Amygdala (tissue), 56 donors: ENCODE data around the gene NPRL2.
A peak's percentile ranks its signal among the peaks of the same experiment; 100 is the strongest.

Experiments
- DNase-seq, 56 donors: peaks; one replicate each; lab custom pipeline; 2025; lab: John Stamatoyannopoulos, UW

Gene NPRL2

DNA sequence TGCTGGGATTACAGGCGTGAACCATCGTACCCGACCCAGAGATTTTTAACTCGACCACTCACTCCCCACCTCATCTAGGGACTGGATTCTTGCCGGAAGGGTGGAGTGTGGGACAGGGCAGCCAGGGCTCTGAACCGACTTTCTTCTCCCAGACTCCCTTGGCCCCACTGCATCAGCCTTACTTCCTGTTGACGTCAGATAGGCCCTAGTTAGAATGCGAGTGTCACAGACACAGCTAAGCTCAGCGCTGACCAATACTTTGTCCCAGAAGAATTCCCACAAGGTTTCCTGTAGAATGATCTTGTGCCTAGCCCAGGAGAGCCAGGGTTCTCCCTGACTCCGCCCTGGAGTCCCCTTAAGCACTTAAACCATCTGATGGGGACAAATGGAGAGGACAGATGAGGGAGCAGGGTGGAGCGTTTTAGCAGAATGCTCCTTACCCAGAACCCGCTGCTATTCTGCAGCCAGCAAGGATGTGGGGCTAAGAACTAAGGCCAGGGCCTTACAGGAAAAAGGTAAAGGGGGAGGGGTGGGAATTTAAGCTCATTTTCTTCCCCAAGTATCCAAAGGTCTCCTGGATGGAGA, 16.7 kb downstream of the NPRL2 start:
- DNase-seq: no peak

DNA sequence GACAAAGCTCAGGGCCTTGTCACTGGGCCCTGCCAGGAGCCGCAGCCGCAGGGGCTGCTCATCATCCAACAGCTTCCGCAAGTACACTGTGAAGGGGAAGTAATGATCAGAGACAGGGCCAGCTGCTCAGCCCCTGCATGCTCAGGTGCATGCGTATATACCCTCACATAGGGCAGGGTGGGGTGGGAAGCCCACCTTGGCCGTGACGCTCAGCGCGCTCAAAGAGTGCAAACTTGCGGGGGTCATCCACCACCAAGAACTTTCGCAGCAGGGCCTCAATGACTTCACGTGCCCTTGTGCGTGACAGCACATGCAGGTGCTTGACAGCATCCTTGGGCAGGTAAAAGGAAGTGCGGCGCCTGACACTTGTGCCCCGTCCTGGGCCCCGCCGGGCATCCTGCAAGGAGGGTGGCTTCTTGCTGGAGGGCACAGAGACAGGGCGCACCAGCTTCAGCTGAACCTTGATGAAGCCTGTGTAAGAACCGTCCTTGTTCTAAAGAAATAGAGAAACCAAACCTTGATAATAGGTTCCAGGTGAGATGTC, 19.1 kb downstream of the NPRL2 start:
- no peak for DNase-seq

DNA sequence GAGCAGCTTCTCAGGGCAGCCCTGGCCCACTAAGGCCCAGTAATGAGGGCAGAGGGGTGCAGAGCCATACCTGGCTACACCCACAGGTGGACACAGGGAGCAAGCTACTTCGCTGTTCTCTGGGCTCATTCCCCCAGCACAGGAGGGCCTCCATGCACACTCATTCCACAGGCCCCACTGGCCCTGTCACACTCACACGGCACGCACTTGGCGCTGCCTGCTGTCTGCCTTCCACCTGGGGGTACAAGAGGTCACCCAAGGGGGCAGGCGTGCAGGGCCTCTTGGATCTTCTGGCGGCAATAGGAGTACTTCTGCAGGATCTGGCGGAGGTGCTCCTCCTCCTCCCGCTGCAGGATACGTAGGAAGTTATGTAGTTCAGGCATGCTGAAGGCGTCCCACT, 20.2 kb downstream of the NPRL2 start:
- DNase-seq: no peak

DNA sequence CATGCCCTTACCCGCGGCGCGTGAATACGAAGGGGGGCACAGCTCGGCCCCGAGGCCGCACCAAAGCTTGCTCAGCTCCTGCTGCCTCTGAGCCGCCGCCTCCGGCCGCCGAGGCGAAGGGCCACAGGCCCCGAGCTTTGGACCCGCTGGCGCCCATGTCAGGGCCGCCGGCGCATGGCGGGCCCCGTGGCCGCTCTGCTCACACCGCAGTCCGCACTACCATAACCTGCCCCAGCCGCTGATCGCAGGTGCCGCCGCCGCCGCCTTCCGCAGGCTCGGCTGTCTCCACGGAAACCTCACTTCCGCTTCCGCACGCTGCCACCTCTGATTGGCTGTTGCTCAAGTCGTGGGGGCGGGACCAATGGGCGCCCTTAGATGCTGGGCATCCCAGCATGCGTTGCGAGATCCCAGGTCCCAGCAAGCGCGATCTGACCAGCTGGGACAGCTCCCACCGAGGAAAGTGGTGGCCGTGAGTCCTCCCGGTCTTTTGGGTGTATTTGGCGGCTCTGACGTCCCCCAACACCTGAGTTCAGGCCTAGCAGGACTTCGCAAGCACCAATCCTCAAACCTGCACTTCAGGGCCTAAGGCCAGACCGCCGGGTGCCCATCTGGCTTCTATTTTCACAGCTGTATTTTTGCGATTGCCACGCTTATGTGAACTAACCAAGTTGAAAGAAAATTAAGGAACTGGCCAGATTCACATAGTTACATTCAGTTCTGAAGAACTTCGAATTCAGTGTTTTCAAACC, 22.5 kb downstream of the NPRL2 start, which contains the start of gene TUSC2:
TSS of gene TUSC2 (minus strand) at position 281 of the 749 bp plus-strand sequence. CDS start at position 157, 124 bp downstream.
- peak; percentile 45 to 98 (median 92) for DNase-seq

DNA sequence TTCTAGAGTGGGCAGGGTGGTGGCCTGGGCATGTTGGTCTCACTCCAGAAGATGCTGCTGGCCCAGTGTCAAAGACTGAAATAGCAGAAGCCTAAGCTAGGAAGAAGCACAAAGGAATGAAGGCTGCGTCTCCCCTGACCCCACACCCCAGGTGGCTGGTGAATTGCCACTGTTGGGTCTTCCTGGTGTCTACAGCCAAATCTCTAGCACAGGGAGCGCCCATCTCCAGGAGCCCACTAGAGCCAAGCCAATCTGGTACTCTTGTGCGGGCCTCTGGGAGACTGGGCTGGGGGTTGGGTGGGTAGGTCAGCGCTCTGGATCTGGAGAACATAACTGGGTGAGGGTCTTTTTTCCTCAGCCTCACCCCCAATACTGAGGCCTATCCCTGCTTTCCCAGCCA, 23.4 kb downstream of the NPRL2 start:
- DNase-seq: no peak

- no peak for DNase-seq
Measured at GRCh38 chr3:50326182-50326541, 24.4 kb downstream of the NPRL2 start.

DNA sequence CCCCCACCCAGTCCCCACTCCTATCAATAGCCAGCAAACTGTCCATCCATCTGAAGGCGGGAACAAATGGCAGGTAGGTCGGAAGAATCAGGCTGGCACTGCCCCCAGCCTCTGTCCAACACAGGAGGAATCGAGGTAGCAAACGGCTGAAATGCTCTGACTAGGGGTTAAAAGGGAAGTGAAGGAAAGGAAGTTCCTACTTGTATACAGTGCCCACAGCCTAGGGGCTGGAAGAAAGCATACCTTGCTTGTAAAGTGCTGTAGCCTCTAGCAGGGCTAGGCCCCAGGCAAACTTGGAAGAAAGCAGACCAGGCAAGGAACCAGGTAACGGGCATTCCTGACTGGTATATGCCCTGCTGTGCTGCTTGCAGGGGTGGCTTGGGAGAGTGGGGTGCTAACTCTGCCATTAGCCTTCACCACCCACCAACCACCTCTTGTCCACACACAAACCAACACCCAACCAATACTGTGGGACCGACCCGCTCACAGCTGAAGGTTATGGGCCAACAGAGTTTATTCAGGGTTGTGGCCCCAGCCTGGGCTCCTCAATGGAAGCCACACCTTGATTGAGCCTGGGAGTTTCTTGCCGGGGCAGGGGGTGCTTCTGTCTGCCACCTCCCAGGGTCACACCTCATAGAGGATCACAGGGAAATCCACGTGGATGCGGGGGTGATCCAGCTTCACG, 24.9 kb downstream of the NPRL2 start:
- DNase-seq: no peak

DNA sequence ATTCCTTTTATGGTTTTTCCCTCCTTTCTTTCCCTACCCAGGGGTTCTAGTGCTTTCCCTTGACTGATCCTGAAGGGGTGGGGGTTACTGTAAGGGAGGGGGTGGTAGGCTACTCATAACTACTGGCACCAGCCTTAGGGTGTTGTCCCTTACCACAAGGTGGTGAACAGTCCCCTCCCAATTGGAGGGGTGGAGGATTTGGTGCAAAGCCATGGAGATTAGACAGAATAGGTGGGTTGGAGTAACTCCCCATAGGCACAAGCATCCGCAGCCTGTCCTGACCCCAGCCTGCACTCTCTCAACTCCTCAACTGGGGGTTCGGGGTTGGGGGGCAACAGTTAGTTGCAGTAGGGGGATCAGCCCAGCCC, 25.5 kb downstream of the NPRL2 start:
- DNase-seq: no peak

- peak in 42 of 56 donors; percentile 9 to 78 (median 42) for DNase-seq
Measured at GRCh38 chr3:50324351-50325112, 26.0 kb downstream of the NPRL2 start.

- no peak for DNase-seq
Measured at GRCh38 chr3:50323614-50324199, 26.9 kb downstream of the NPRL2 start.

GRCh38 chr3:50323092-50323600, 27.4 kb downstream of the NPRL2 start:
- DNase-seq: peak in 3 of 56 donors; percentile 11 to 26 (median 23)

DNA sequence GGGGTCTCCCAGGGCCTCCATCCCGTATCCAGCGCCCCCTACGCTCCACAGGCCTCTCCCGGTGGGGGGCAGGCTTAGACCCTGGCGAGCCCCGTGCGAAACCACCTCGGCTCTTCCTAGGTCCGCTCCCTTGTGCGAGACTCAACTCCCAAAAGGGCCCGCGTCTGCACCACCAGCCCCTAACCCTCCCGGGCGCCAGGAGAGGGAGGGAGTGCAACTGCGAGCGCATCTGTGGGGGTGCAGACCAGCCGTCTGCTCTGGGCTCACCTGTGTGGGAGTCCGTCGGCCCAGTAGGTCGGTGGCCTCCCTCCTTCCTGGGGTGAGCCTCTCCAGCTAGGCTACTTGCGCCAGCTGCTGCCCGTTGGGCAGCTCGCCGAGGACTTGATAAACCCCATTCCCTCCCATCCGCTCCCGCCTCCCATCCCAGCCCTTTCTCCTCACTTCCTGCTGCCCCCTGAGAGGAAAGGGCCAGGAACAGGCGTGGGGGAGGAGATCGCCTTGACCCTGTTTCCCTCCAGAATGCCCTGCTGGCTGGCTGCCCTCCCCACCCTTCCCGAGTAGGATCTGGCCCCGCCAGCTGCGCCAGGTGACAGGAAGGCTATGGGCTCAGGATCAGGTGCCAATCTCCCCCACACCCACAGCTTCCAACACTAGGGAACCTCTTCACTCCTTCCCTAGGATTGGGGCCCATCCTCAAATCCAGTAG, 28.0 kb downstream of the NPRL2 start, which contains the start of gene HYAL2:
TSS of gene HYAL2 (minus strand) at position 360 of the 706 bp plus-strand sequence. CDS start 2,256 bp downstream, outside the sequence.
- DNase-seq: no peak

DNA sequence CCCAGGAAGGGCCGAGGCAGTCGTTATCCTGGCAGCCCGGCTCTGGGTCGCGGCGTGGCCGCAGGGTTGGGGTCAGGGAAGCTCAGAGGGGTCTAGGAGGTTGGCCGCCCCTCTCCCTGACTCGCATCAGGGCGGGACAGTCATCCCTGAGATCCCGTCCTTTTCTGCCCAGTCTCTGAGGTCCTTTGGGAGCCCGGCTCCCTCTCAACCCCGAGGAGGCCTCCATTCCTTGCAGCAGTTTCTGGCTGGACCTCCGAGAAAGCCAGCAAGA, 28.5 kb downstream of the NPRL2 start:
- DNase-seq: no peak

GRCh38 chr3:50321336-50322114, 29.1 kb downstream of the NPRL2 start:
- DNase-seq: peak; percentile 63 to 96 (median 90)

DNA sequence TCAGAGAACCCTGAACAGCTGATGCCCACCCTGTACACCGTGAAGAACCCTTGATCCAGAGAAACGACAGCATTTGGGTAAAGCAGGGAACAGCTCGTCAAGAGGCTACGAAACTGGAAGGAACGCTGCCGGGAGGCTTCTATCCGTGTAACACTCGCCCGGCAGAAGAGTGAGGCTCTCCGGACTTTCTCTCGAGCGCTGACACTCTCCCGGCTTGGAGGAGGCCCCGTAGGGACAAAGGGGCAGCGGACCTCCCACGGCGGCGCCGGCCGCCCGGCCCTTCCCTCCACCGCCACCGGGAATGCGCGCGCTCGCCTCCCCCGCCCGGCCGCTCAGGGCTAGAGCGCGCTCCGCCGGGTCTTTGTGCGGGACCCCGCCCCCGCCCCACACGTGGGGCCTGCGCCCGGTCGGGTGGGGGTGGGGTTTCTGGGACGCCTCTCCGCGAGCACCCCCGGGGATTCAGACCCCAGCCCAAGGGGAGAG, 29.7 kb downstream of the NPRL2 start:
- peak in 51 of 56 donors; percentile 32 to 96 (median 85) for DNase-seq

GRCh38 chr3:50319894-50320625, 30.5 kb downstream of the NPRL2 start:
- DNase-seq: no peak

DNA sequence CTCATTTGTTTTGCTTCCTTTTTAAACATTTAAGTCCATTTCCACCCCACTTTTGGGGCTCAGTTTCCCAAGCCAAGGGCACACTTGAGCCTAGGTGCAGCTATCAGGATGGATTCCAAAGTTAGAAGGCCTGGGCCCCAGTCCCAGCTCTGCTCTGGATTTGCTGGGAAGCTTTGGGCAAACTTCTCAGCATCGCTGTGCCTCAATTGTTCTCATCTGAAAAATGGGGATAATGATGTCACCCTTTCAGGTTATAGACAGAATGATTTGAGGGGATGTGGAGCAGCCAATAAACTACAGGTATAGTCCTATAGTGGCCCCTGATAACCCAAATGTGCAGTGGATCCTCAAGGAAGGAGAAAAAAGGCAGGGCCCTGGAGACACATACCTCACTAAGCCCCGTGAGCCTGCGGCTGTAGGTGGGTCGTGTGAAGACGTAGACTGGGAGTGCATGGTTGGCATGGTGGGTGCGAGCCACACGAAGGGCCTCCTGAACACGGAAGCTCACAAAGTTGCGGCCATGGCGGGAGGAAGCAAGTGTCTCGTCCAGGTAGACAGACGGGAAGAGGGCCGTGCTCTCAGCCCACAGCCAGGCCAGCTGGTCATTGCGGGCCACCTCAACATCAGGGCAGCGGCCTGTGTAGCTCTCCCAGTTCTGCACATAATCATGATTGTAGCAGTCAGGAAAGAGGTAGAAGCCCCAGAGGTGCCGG, 31.2 kb downstream of the NPRL2 start:
- DNase-seq: no peak
